GM21367 (cell line): ENCODE measurements around the gene PSMB8.
"Not testable (repeated sequence)": the region's sequence is repeated elsewhere in the genome, so short reads cannot be mapped to it uniquely, and the experiment has no call there.

Experiments
- ATAC-seq: cut with Tn5 transposase; IDR thresholded peaks from one replicate; pipeline ENCODE4 v1.9.1; 2021; ENCODE audit not compliant: unreplicated experiment

Gene PSMB8

DNA sequence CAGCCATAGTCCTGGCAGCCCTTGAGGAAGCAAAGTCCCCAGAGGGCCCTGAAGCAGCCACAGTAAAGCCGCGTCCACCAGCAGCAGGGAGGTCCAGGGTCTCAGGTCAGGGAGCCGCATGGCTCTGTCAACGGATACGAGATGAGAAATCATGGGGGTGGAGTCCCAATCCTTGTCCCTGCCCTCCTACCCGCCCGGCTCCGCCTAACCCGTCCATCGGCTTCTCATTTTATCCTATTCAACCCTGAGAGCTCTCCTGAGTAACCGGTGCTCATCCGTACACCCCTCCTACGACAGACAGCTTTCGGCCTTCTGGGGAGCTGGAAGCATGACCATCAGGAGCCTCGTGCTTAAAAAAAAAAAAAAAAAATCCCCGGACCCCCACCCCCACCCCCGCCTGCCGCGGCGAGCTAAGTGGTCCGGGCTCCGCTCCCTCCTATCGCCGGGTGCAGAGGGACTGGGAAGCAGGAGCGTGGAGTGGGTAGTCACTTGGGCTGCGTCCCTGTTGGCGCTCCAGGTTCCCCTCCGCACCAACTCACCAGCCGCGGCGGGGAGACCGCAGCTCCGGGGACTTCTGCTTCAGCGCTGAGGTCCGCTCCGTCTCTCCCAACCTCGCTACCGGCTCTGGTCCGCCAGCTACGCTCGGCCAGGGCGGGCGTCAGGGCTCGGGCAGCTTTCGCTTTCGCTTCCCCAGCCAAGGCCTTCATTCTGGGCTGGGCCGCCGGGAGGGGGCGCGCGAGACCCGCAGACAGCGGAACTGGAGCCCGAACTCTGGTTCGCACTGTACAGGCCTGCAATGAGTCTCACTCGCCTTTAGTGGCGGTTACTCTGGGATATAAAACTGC lies 5.5 kb downstream of the PSMB8 start, which contains the start of gene TAP2:
TAP2 (minus strand) TSS at position 626 of the 845 bp plus-strand sequence; CDS start at position 120, 506 bp downstream.
- peak; percentile 62 for ATAC-seq

GRCh38 chr6:32837651-32838113 lies 6.2 kb downstream of the PSMB8 start:
- no peak for ATAC-seq

DNA sequence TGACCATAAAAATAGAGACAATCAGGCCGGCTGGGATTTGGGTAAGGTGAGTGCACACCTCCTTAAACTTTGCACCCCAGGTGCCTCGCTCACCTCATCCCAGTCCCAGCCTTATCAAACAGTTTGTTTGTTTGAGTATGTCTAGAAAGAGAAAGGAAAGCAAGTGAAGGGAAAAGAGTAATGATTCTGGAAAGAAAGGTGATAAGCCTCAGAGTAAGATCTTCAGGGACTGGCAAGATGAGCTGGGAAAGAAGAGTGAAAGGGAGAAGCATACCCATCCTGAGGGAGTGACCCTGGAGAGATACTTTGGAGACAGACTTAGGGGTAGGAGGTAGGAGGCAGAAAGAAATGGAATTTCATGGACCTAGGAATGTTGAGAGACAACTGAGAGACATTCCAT lies 7.0 kb downstream of the PSMB8 start:
- ATAC-seq: no peak

GRCh38 chr6:32835167-32835893 lies 8.5 kb downstream of the PSMB8 start:
- no peak for ATAC-seq

DNA sequence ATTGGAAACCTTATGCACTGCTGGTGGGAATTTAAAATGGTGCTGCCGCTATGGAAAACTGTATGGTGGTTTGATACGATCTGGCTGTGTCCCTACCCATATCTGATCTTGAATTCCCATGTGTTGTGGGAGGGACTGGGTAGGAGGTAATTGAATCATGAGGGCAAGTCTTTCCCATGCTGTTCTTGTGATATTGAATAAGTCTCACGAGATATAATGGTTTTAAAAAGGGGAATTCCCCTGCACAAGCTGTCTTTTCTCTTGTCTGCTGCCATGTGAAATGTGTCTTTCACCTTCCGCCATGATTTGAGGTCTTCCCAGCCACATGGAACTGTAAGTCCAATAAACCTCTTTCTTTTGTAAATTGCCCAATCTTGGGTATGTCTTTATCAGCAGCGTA lies 10.2 kb downstream of the PSMB8 start:
- no peak for ATAC-seq

GRCh38 chr6:32832535-32832934 lies 11.3 kb downstream of the PSMB8 start:
- no peak for ATAC-seq

DNA sequence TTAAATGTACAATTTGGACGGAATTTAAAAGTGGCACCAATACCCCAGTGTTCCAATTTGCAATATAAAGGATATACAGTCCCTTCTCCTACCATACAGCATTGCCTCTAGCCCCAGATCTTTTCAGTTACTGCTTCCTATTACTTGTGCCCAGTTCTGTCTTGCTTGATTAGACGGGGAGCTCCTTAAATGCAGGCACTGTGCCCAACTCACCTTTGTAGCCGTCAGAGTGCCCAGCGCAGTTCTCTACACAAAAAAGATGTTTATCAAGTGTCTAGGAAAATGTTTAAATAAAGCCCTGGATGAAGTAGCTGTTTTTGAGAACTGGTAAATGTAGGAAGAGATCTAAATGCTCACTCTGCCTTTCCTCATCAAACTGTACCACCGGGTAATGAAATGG lies 12.9 kb downstream of the PSMB8 start:
- no peak for ATAC-seq

DNA sequence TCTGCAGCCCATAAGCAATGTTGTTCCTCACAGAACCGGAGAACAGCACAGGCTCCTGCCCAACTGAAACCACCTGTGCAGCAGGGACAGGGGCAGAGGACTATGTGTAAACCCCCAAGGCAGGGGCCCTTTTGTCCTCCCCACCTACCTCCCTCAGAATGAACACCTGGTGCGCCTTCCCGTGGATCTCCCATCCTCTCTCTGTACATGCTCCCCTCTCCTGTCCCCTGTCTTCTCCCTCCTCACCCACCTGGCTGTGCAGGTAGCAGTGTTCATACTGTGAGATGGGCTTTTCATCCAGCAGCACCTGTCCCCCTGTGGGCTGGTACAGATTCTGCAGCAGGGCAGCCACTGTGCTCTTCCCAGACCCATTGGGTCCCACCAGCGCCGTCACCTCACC lies 13.8 kb downstream of the PSMB8 start:
- ATAC-seq: no peak

DNA sequence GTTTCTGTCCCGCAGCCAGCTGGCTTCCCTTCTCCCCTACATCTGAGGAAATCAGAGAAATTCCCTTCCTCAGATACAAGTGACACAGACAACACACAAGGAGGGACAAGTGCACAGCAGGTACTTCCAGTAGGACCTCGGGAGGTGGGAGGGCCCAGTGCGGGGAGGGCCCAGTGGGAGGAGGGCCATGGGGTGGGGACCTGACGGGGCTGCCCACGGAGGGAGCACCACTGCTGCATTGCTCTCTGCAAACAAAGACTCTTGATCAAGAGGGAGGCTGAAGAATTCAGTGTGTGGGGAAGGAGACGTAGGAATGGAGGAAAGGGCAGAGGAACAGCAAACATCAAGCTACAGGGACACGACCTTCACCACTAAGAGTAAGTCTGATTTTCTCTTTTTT lies 14.4 kb downstream of the PSMB8 start:
- no peak for ATAC-seq

DNA sequence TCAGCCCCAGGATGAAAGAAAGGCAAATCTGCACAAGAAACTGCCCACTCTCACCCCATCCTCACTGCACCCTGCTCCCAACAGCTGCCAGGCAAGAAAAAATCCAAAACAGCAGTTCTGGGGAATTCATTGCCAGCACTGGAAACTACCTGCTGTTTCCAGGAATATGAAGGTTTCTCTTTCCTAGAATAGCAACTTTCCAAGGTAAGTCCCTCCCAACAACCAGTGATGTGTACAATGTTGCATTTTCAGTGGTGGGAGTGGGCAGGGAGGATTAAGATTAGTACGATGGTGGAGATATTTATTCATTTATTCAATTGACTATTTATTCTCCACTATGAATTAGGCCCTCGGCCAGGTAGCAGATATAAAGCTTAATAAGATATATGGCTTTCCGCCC lies 16.8 kb downstream of the PSMB8 start:
- ATAC-seq: no peak

GRCh38 chr6:32825966-32826365 lies 17.9 kb downstream of the PSMB8 start:
- ATAC-seq: no peak

DNA sequence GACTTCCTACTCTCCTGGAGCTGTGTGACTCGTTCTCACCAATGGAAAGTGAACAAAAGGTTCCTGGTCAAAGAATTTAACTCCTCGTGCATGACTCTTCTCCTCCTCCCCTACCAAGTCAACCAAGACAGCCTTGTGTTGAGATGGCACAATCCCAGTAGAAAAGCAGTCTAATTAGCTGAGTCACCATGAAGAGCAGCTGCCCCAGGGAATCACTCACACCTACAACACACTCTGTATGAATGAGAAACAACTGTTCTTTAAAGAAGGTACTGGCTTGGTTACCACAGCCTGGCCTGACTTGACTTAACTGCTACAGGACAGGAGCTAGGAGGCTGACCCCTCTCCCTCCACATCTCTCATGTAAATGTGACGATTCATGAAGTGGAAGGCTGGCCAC lies 24.1 kb downstream of the PSMB8 start:
- ATAC-seq: no peak

GRCh38 chr6:32818867-32819266 lies 25.0 kb downstream of the PSMB8 start:
- no peak for ATAC-seq

GRCh38 chr6:32816746-32817204 lies 27.1 kb downstream of the PSMB8 start, which contains the start of gene HLA-DOB:
HLA-DOB (minus strand) TSS chr6:32817002; CDS start chr6:32816951, 51 bp downstream.
- peak; percentile 46 for ATAC-seq

DNA sequence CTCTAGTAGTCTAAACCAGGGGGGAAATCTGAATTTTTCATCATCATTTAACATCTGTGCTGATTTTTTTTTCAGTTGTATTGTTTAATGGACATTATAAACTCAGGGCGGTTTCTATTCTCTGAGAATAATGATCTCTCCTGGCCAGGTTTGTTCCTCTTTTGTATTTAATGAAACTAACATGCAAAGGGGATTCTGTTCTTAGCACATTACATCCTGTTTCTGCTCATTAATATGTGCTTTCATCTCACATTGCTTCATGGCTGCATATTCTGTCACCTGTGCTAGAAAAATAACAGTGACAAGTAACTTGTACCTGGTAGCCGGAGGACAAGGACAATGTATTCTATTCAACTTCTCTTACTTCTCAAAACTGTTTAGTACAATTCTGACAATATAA lies 27.9 kb downstream of the PSMB8 start:
- no peak for ATAC-seq

DNA sequence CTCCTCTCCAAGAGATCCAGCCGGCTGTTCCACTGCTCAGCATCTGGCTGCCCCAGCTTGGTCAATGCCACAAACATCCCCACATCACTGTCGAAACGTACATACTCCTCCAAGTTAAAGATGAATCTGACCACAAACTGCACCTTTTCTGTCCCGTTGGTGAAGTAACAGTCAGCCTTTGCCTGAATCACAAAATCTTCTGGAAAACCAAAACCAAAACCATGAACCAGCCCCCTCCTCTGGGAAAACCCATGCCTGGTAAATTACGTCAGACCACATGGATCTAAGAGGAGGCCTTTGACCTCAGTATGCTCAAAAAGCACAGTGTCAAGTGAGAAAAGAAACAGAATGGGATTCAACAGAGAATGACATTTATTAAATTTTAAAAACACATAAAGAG lies 28.7 kb downstream of the PSMB8 start:
- ATAC-seq: no peak

GRCh38 chr6:32814145-32814544 lies 29.7 kb downstream of the PSMB8 start:
- no peak for ATAC-seq

- ATAC-seq: no peak
Observed at GRCh38 chr6:32809171-32809570, 34.7 kb downstream of the PSMB8 start.

- ATAC-seq: no peak
Observed at GRCh38 chr6:32807020-32807580, 36.7 kb downstream of the PSMB8 start.

GRCh38 chr6:32805404-32805803 lies 38.4 kb downstream of the PSMB8 start:
- ATAC-seq: not testable (repeated sequence)

- ATAC-seq: no peak
Observed at GRCh38 chr6:32803416-32803815, 40.4 kb downstream of the PSMB8 start.

DNA sequence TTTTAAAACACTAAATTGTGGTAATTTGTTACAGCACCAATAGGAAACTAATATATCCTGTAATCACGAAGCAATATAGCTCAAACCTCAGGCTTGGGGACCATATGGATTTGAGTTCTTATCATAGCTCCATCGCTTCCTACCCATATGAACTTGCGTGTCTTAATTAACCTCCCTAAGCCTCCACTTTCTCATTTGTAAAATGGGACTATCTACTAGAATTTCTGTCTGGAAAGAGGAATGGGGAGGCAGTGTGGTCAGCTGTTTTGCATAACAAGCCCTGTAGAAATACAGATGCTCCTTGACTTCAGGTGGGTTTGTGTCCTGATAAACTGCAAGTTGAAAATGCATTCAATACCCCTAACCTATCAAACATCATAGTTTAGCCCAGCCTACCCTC lies 44.1 kb downstream of the PSMB8 start:
- ATAC-seq: no peak
